HEK293 (cell line): Measurements from ENCODE around the gene SMIM44.

Experiments used
- CTCF ChIA-PET: fragments of 350-600 bp; formaldehyde crosslinking; extraction: SDS; loops from one replicate; lab custom pipeline; 2021; ENCODE audit warnings: antibody characterized with exemption; lab: Yijun Ruan, JAX
- POLR2A ChIA-PET: fragments of 300-600 bp; formaldehyde crosslinking; extraction: SDS; loops from one replicate; lab custom pipeline; 2020; ENCODE audit warnings: antibody characterized with exemption, inconsistent platforms; lab: Yijun Ruan, JAX
- H3K27ac ChIP-seq: fragments of 200-500 bp; sonication (Bioruptor generic); 2 replicates; pipeline ENCODE4 v1.5.1; 2014; ENCODE audit warnings: low read depth, low read length, control low read depth, inconsistent platforms; ENCODE audit errors: extremely low read depth
- H3K36me3 ChIP-seq, 2 experiments: fragments of 200-500 bp in 1 of 2; sonication (Bioruptor generic) in 1 of 2; 1 replicate in 1 of 2; 2 replicates in 1 of 2; pipeline ENCODE4 v1.5.1; 2014 to 2017; ENCODE audit warnings: inconsistent platforms in 2 of 2, low read length in 2 of 2; ENCODE audit not compliant: control insufficient read depth in 2 of 2, insufficient read depth in 1 of 2
- H3K4me1 ChIP-seq: fragments of 200-500 bp; sonication (Bioruptor generic); 2 replicates; pipeline ENCODE4 v1.5.1; 2014; ENCODE audit warnings: mild to moderate bottlenecking, low read length, inconsistent platforms; ENCODE audit not compliant: control insufficient read depth, insufficient read depth
- H3K4me3 ChIP-seq: 2 replicates; pipeline ENCODE4 v1.5.1; 2011; ENCODE audit warnings: low read depth, mild to moderate bottlenecking, control low read depth, low read length, moderate library complexity
- H3K9me3 ChIP-seq: fragments of 200-500 bp; sonication (Bioruptor generic); 2 replicates; pipeline ENCODE4 v1.5.1; 2014; ENCODE audit warnings: low read depth, low read length, inconsistent platforms; ENCODE audit not compliant: control insufficient read depth, insufficient read depth
- BCL11A ChIP-seq: fragments of 450-650 bp; formaldehyde crosslinking; IDR thresholded peaks from 2 replicates; pipeline ENCODE4 v1.5.1; 2016; ENCODE audit warnings: low read depth, missing biosample characterization, missing genetic modification characterization
- GFI1B ChIP-seq: fragments of 450-650 bp; formaldehyde crosslinking; IDR thresholded peaks from 2 replicates; pipeline ENCODE4 v1.5.1; 2016; ENCODE audit warnings: missing biosample characterization, missing genetic modification characterization
- MZF1 ChIP-seq: fragments of 450-650 bp; formaldehyde crosslinking; IDR thresholded peaks from 2 replicates; pipeline ENCODE4 v1.5.1; 2017; ENCODE audit warnings: missing biosample characterization, missing genetic modification characterization, borderline replicate concordance
- OSR2 ChIP-seq: fragments of 450-650 bp; formaldehyde crosslinking; IDR thresholded peaks from 2 replicates; pipeline ENCODE4 v1.5.1; 2016; ENCODE audit warnings: missing biosample characterization, missing genetic modification characterization
- PATZ1 ChIP-seq: fragments of 450-650 bp; formaldehyde crosslinking; IDR thresholded peaks from 2 replicates; pipeline ENCODE4 v1.5.1; 2016; ENCODE audit warnings: missing biosample characterization, missing genetic modification characterization
- PRDM1 ChIP-seq: fragments of 450-650 bp; formaldehyde crosslinking; IDR thresholded peaks from 2 replicates; pipeline ENCODE4; 2016; ENCODE audit warnings: missing biosample characterization, missing genetic modification characterization
- PRDM2 ChIP-seq: fragments of 450-650 bp; formaldehyde crosslinking; IDR thresholded peaks from 2 replicates; pipeline ENCODE4 v1.5.1; 2016; ENCODE audit warnings: missing biosample characterization, missing genetic modification characterization, borderline replicate concordance
- PRDM4 ChIP-seq: fragments of 450-650 bp; formaldehyde crosslinking; IDR thresholded peaks from 2 replicates; pipeline ENCODE4 v1.5.1; 2017; ENCODE audit warnings: missing biosample characterization, missing genetic modification characterization
- YY1 ChIP-seq: fragments of 450-650 bp; formaldehyde crosslinking; IDR thresholded peaks from 2 replicates; pipeline ENCODE4 v1.5.1; 2018; ENCODE audit warnings: missing biosample characterization, missing genetic modification characterization
- ZBTB17 ChIP-seq: fragments of 450-650 bp; formaldehyde crosslinking; IDR thresholded peaks from 2 replicates; pipeline ENCODE4 v1.5.1; 2016; ENCODE audit warnings: missing biosample characterization, missing genetic modification characterization
- ZBTB20 ChIP-seq: fragments of 450-650 bp; formaldehyde crosslinking; IDR thresholded peaks from 2 replicates; pipeline ENCODE4 v1.5.1; 2016; ENCODE audit warnings: missing biosample characterization, missing genetic modification characterization
- ZBTB26 ChIP-seq: fragments of 450-650 bp; formaldehyde crosslinking; optimal IDR thresholded peaks from 2 replicates; pipeline ENCODE3; 2016; ENCODE audit warnings: missing biosample characterization, mild to moderate bottlenecking, missing genetic modification characterization
- ZNF132 ChIP-seq: fragments of 450-650 bp; formaldehyde crosslinking; IDR thresholded peaks from 2 replicates; pipeline ENCODE4 v1.5.1; 2017; ENCODE audit warnings: missing biosample characterization, missing genetic modification characterization, borderline replicate concordance
- ZNF548 ChIP-seq: fragments of 450-650 bp; formaldehyde crosslinking; IDR thresholded peaks from 2 replicates; pipeline ENCODE4 v1.5.1; 2016; ENCODE audit warnings: missing biosample characterization, missing genetic modification characterization
- ZNF624 ChIP-seq: fragments of 450-650 bp; formaldehyde crosslinking; IDR thresholded peaks from 2 replicates; pipeline ENCODE4 v1.5.1; 2017; ENCODE audit warnings: missing biosample characterization, missing genetic modification characterization
- ZNF639 ChIP-seq: fragments of 450-650 bp; formaldehyde crosslinking; IDR thresholded peaks from 2 replicates; pipeline ENCODE4 v1.5.1; 2016; ENCODE audit warnings: missing biosample characterization, missing genetic modification characterization
- ZNF654 ChIP-seq: fragments of 450-650 bp; formaldehyde crosslinking; IDR thresholded peaks from 2 replicates; pipeline ENCODE4 v1.5.1; 2016; ENCODE audit warnings: low read depth, missing biosample characterization, missing genetic modification characterization
- ZNF768 ChIP-seq: fragments of 450-650 bp; formaldehyde crosslinking; IDR thresholded peaks from 2 replicates; pipeline ENCODE4 v1.5.1; 2018; ENCODE audit warnings: missing biosample characterization, mild to moderate bottlenecking, missing genetic modification characterization
- ZNF791 ChIP-seq: fragments of 450-650 bp; formaldehyde crosslinking; IDR thresholded peaks from 2 replicates; pipeline ENCODE4 v1.5.1; 2016; ENCODE audit warnings: missing biosample characterization, missing genetic modification characterization

Gene SMIM44

GRCh38 chr19:3506384-3507340 is 23.4 kb upstream of the SMIM44 start (continued):
- TF ChIP-seq ZNF132 (tag by site-specific recombination): no peak
- TF ChIP-seq ZBTB26 (tag by site-specific recombination): peak; percentile 52
- TF ChIP-seq ZNF548 (tag by site-specific recombination): no peak
- TF ChIP-seq PRDM4 (tag by site-specific recombination): no peak
- peak; percentile 57 for TF ChIP-seq PATZ1 (tag by site-specific recombination)
- no peak for TF ChIP-seq ZNF791 (tag by site-specific recombination)
- peak; percentile 64; the same call in 1 of the 2 replicates for TF ChIP-seq ZBTB20 (tag by site-specific recombination)

GRCh38 chr19:3505598-3506383 is 22.6 kb upstream of the SMIM44 start, which contains the start of gene FZR1:
TSS of gene FZR1 (plus strand) at chr19:3506311. CDS start at chr19:3522990, 16,679 bp downstream.
- H3K4me3 ChIP-seq: peak within 1 kb of the TSS; percentile 88
- peaks cover 2% of the 10 kb centered on the region; the same call in 1 of the 2 replicates for H3K4me1 ChIP-seq
- peaks cover 10 to 26% of the 10 kb centered on the region in 2 experiments; a peak in 2 of 3 replicates for H3K36me3 ChIP-seq
- ChIA-PET POLR2A (no interaction called here), CTCF (interaction anchor here (0.6 to 0.8 kb wide), 2 partner anchors 14 to 33 kb away, joined by 3 to 5 read pairs; no protein-coding TSS in a partner anchor)
- no peaks in the 10 kb centered on the region for H3K9me3 ChIP-seq
- H3K27ac ChIP-seq: peak within 1 kb of the TSS; percentile 93
- TF ChIP-seq ZNF654 (no peak), PRDM1 (tag by site-specific recombination) (no peak), ZBTB17 (tag by site-specific recombination) (no peak), YY1 (tag by site-specific recombination) (peak; percentile 48; the same call in 1 of the 2 replicates), BCL11A (tag by site-specific recombination) (no peak), OSR2 (tag by site-specific recombination) (0 out of 2 replicates have a peak, but pooled peaks have one; percentile 2), GFI1B (tag by site-specific recombination) (no peak), ZNF768 (tag by site-specific recombination) (no peak), PRDM2 (tag by site-specific recombination) (no peak), MZF1 (tag by site-specific recombination) (no peak), ZNF639 (0 out of 2 replicates have a peak, but pooled peaks have one; percentile 44), ZNF624 (tag by site-specific recombination) (no peak)
